ENCODE measurements around the gene INKA2.

Gene INKA2

GRCh38 chr1:111695801-111696200 is 43.4 kb downstream of the INKA2 start:
- TF ChIP-seq CTCF (conservative IDR thresholded peaks at IDR 0.05; ENCODE audit: low read depth, low read length): no peak
- DNase-seq (ENCODE audit: low read depth): no peak
- no peak overlapping the region for H3K4me3 ChIP-seq (ENCODE audit: low read length)

GRCh38 chr1:111691886-111692285 is 47.3 kb downstream of the INKA2 start:
- DNase-seq (ENCODE audit: low read depth): no peak
- TF ChIP-seq CTCF (conservative IDR thresholded peaks at IDR 0.05; ENCODE audit: low read depth, low read length): no peak

GRCh38 chr1:111690306-111690617 is 48.9 kb downstream of the INKA2 start:
- DNase-seq (ENCODE audit: low read depth): peak; percentile 79
- no peak for TF ChIP-seq CTCF (conservative IDR thresholded peaks at IDR 0.05; ENCODE audit: low read depth, low read length)
- no peak overlapping the region for H3K4me3 ChIP-seq (ENCODE audit: low read length)

More at GRCh38 chr1:111691886-111692285, 47.3 kb downstream of the INKA2 start:
- no peak overlapping the region for H3K4me3 ChIP-seq (ENCODE audit: low read length)

All from retinal pigment epithelial cell (primary cell).